ENCODE results near the gene TIE1. TPM values are rescaled to one million over a fixed set of nuclear protein-coding genes. Genes with fewer than 3 reads are reported as not detected.

TIE1 gene
- total RNA-seq, 1 donor from 2014 or later, result 58.0 TPM

GRCh38 chr1:43321331-43321891 is 20.6 kb downstream of the TIE1 start:
- intact Hi-C loops (cut with DNase I), result no loop called here
- ATAC-seq (no peak), DNase-seq (ENCODE audit: low spot score) (peak; percentile 49)

- intact Hi-C loops (cut with DNase I), result no loop called here
- no peak for ATAC-seq
- peak; percentile 19 for DNase-seq (ENCODE audit: low spot score)
Measured at GRCh38 chr1:43322506-43322905, 21.7 kb downstream of the TIE1 start.

GRCh38 chr1:43324810-43325209 is 24.0 kb downstream of the TIE1 start:
- DNase-seq (ENCODE audit: low spot score) (no peak), ATAC-seq (no peak)
- intact Hi-C loops (cut with DNase I), result no loop called here

GRCh38 chr1:43325381-43325780 is 24.6 kb downstream of the TIE1 start:
- no peak for DNase-seq (ENCODE audit: low spot score)
- no peak for ATAC-seq
- intact Hi-C loops (cut with DNase I), result no loop called here

GRCh38 chr1:43327549-43328292 is 26.9 kb downstream of the TIE1 start:
- DNase-seq (ENCODE audit: low spot score) (no peak), ATAC-seq (no peak)
- intact Hi-C loops (cut with DNase I), result no loop called here

- intact Hi-C loops (cut with DNase I), result no loop called here
- ATAC-seq (peak; percentile 55), DNase-seq (ENCODE audit: low spot score) (no peak)
Measured at GRCh38 chr1:43329995-43330751, 29.4 kb downstream of the TIE1 start.

GRCh38 chr1:43331688-43332087 is 30.9 kb downstream of the TIE1 start:
- ATAC-seq, result no peak
- intact Hi-C loops (cut with DNase I), result no loop called here

GRCh38 chr1:43334453-43335205 is 33.8 kb downstream of the TIE1 start:
- no peak for ATAC-seq
- intact Hi-C loops (cut with DNase I), result no loop called here
- DNase-seq (ENCODE audit: low spot score), result no peak

More at GRCh38 chr1:43331688-43332087, 30.9 kb downstream of the TIE1 start:
- DNase-seq (ENCODE audit: low spot score), result no peak

GRCh38 chr1:43337588-43337987 is 36.8 kb downstream of the TIE1 start, which contains the start of gene MPL:
TSS of gene MPL (plus strand) at chr1:43337818. CDS start at chr1:43337849, 31 bp downstream.
- intact Hi-C loops (cut with DNase I), result no loop called here
- no peak for ATAC-seq

GRCh38 chr1:43338001-43338400 is 37.2 kb downstream of the TIE1 start:
- no peak for DNase-seq (ENCODE audit: low spot score)
- intact Hi-C loops (cut with DNase I), result no loop called here
- no peak for ATAC-seq

More at GRCh38 chr1:43337588-43337987, 36.8 kb downstream of the TIE1 start, which contains the start of gene MPL:
- no peak for DNase-seq (ENCODE audit: low spot score)

- ATAC-seq (no peak), DNase-seq (ENCODE audit: low spot score) (no peak)
- intact Hi-C loops (cut with DNase I), result no loop called here
Measured at GRCh38 chr1:43339584-43340232, 38.9 kb downstream of the TIE1 start.

- ATAC-seq (no peak), DNase-seq (ENCODE audit: low spot score) (no peak)
- intact Hi-C loops (cut with DNase I), result no loop called here
Measured at GRCh38 chr1:43340559-43340958, 39.8 kb downstream of the TIE1 start.

- DNase-seq (ENCODE audit: low spot score) (no peak), ATAC-seq (no peak)
- intact Hi-C loops (cut with DNase I), result no loop called here
Measured at GRCh38 chr1:43344267-43344850, 43.6 kb downstream of the TIE1 start.

- ATAC-seq (no peak), DNase-seq (ENCODE audit: low spot score) (no peak)
- intact Hi-C loops (cut with DNase I), result no loop called here
Measured at GRCh38 chr1:43345120-43345519, 44.3 kb downstream of the TIE1 start.

GRCh38 chr1:43346636-43347035 is 45.9 kb downstream of the TIE1 start:
- ATAC-seq (no peak), DNase-seq (ENCODE audit: low spot score) (no peak)
- intact Hi-C loops (cut with DNase I), result no loop called here

GRCh38 chr1:43348343-43348808 is 47.6 kb downstream of the TIE1 start:
- DNase-seq (ENCODE audit: low spot score), result no peak
- intact Hi-C loops (cut with DNase I), result no loop called here
- peak; percentile 48 for ATAC-seq

GRCh38 chr1:43348809-43349593 is 48.2 kb downstream of the TIE1 start:
- peak; percentile 81 for DNase-seq (ENCODE audit: low spot score)
- peak; percentile 87 for ATAC-seq
- intact Hi-C loops (cut with DNase I), result no loop called here

Data from sciatic nerve (tissue), 2 donors.